ENCODE results near the gene MED26. TPM values are rescaled to one million over a fixed set of nuclear protein-coding genes. Genes with fewer than 3 reads are reported as not detected.
A peak's percentile ranks its signal among the peaks of the same experiment; 100 is the strongest.

Gene MED26
- total RNA-seq, 2 donors from 2014 or later = 24.1 TPM

DNA sequence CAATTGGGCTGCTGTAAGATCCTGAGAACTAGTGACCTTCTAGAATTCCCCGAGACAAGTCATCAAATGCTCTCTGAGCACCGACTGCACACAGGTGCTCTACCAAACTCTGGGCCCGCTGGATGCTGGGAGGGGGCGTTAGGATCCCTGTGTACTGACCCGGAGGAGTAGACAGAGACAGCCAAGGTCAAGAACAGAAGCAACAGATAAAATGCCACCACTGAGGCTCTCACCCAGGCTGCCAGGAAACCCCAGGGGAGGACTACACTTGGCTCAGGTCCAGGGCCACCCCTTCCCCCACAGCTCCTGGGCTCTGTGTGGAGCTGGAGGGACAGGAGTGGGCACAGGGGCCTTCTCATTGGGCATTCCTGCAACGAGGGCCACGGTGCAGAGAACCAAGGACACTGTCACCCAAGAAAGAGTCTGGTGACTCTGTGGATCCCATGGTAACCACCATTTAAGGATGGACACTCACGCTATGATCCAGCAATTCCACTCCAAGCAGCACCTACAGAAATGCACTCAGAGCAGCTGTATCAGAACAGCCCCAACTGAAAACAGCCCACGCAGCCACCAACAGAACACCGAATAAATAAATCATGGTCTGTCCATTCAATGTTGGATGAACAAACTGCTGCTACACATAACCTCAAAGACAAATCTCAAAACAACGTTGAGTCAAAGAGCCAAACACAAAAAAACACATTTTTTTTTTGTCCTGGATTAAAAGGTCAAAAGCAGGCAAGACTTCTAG is 39.0 kb downstream of the MED26 start:
- H3K9me3 Mint-ChIP-seq = no peaks in the 10 kb centered on the region
- peak overlapping the region; percentile 77 to 94 for H3K27ac Mint-ChIP-seq
- peaks cover 0 to 7% of the 10 kb centered on the region in 2 donors for H3K36me3 Mint-ChIP-seq
- ATAC-seq (no peak), DNase-seq (ENCODE audit: low spot score in 2 of 2) (no peak)

- DNase-seq (ENCODE audit: low spot score in 2 of 2) (peak; percentile 58 to 78), ATAC-seq (peak; percentile 63 to 68)
- peaks cover 0 to 7% of the 10 kb centered on the region in 2 donors for H3K36me3 Mint-ChIP-seq
- peak overlapping the region; percentile 77 to 94 for H3K27ac Mint-ChIP-seq
- no peaks in the 10 kb centered on the region for H3K9me3 Mint-ChIP-seq
These were observed 39.9 kb downstream of the MED26 start for GRCh38 chr19:16587833-16588823.

GRCh38 chr19:16586991-16587832 is 40.8 kb downstream of the MED26 start:
- peaks cover 0 to 7% of the 10 kb centered on the region in 2 donors for H3K36me3 Mint-ChIP-seq
- peak overlapping the region; percentile 83 to 94 for H3K27ac Mint-ChIP-seq
- peak; percentile 10 to 32 for ATAC-seq
- peak; percentile 47 to 77 for DNase-seq (ENCODE audit: low spot score in 2 of 2)
- H3K9me3 Mint-ChIP-seq = no peaks in the 10 kb centered on the region

DNA sequence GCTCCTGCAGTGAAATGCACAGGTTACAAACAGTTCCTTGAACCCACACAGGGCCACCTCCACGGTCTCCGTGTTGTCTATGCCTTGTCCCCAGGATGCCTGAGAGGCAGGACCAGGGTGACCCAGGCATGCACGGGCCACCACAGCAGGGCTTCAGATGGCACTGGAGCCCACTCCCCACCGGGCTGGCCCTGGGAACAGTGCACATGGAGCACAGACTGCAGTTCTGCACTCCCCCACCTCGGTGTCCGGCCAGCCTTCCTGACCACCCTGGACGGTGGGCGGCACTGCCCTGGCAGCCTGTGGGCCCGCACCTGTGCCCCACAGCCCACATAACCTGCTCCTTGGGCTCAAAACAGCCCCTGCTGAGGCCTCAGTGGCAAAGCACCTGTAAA is 41.5 kb downstream of the MED26 start:
- H3K36me3 Mint-ChIP-seq = peaks cover 0 to 7% of the 10 kb centered on the region in 2 donors
- ATAC-seq = no peak
- no peak for DNase-seq (ENCODE audit: low spot score in 2 of 2)
- H3K9me3 Mint-ChIP-seq = no peaks in the 10 kb centered on the region
- H3K27ac Mint-ChIP-seq = peak overlapping the region; percentile 83 to 94

DNA sequence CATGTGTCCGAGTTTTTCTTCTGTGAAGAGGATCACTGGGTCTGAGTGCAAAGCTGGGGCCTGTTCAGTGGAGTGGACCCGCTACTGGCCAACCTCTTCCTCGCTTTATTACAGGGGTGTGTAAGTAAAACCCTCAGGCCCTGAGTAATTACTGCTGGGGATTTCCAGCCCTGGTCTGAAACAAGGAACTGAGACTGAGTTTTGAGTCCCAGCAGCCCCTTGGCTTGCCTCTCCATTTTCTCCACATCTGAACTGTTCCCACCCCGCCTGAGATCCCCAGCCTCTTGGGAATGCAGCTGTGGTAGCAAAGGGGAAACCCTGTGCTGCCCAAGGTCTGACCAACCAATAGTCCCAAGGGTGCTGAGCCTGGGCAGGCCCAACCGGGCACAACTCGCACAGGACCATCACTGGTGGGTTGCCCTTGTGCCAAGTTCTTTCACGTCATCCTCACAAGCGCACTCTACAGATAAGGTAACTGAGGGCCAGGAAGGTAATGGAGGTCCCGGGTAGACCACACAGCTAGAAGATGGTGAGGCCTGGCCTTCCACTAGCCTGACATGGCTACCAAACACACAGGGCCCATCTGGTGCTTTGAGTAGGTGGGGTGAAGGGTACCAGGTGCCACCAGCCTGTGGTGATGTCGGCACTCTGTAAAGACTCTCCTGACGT is 42.1 kb downstream of the MED26 start:
- peak in 1 of 2 donors; percentile 79 for DNase-seq (ENCODE audit: low spot score in 2 of 2)

DNA sequence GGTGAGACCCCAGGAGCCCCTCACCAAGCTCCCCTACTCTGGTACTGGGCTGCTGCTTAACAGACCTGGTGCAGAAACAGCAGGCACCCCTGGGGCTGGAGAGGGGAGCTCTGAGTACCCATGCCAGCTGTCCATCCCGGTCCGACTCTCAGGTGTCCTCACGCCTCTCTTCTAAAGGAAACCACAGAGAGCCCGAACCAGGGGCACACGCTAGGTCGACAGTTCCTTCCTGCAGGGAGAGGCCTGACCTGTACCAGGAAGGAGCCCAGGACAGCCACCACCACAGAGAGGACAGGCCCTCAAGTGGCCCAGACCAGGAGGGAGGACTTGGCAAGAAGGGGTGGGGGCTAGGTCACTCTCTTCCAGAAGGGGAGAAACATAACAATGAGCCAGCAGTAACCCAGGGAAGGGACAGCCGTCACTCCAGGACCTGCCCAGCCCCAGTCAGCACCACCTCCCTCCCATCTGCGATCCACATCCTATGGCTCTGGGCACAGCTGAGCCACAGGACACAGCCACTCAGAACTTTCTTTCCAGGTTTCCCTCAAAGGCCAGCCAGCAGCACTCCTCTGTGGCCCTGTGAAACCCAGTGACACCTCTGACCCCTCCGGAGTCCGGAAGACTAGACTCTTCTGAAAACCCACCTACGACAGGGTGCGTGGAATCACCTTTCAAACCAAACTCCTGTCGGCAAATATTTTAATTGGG is 42.8 kb downstream of the MED26 start:
- no peak for DNase-seq (ENCODE audit: low spot score in 2 of 2)
- Mint-ChIP-seq H3K36me3 (peaks cover 0 to 7% of the 10 kb centered on the region in 2 donors), H3K27ac (peak overlapping the region; percentile 83 to 94), H3K9me3 (no peaks in the 10 kb centered on the region)
- ATAC-seq = no peak

More for the DNA sequence above, 42.1 kb downstream of the MED26 start:
- ATAC-seq = peak; percentile 19 to 39
- Mint-ChIP-seq H3K27ac (peak overlapping the region; percentile 83 to 94), H3K9me3 (no peaks in the 10 kb centered on the region), H3K36me3 (peaks cover 0 to 7% of the 10 kb centered on the region in 2 donors)

DNA sequence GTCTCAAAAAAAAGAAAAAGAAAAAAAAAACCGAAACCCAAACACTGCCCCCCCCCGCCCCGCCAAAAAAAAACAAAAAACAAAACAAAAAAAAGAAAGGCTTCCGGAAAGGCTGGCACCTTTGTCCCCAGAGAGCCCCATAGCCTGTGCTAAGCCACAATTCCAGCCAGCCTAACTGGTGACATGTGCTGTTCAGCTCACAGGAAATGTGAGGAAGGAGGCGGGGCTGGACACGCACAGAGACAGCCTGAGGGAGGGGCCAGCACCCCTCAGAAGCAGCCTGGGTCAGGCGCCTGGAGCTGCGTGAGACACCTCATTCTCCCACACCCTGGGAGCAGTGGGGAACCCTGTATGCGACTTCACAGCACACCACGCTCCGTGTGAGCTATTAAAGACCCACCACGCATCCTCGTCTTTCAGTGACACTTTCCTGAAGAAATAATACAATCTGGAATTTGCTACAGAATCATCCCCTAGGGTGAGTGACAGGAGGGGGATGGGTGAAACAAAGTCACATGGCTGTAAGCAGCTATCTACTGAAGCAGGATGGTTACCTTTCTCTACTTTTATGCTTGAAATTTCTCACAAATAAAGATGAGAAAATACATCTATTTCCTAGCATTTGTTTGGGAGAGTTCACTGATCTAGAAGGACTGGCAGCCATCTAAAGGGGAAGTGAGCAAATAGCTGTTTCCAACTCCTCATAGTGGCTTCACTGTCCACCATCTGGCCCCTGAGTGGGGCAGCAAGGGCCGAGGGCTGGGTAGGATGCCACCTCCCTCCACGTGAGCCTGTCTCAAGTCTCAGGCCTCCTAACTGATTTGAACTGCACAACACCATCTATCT is 43.5 kb downstream of the MED26 start:
- DNase-seq (ENCODE audit: low spot score in 2 of 2) (peak; percentile 84 to 90), ATAC-seq (peak; percentile 71 to 84)
- Mint-ChIP-seq H3K27ac (peak overlapping the region; percentile 87 to 94), H3K9me3 (no peaks in the 10 kb centered on the region), H3K36me3 (peaks cover 0 to 7% of the 10 kb centered on the region in 2 donors)

GRCh38 chr19:16582486-16583261 is 45.3 kb downstream of the MED26 start:
- DNase-seq (ENCODE audit: low spot score in 2 of 2) (no peak), ATAC-seq (no peak)
- Mint-ChIP-seq H3K36me3 (peaks cover 0 to 7% of the 10 kb centered on the region in 2 donors), H3K9me3 (no peaks in the 10 kb centered on the region), H3K27ac (peak overlapping the region; percentile 74 to 94)

- DNase-seq (ENCODE audit: low spot score in 2 of 2) (no peak), ATAC-seq (no peak)
- Mint-ChIP-seq H3K27ac (peak overlapping the region in 1 of 2 donors; percentile 82), H3K36me3 (peaks cover 0 to 7% of the 10 kb centered on the region in 2 donors), H3K9me3 (no peaks in the 10 kb centered on the region)
These were observed 46.0 kb downstream of the MED26 start for GRCh38 chr19:16581971-16582343.

DNA sequence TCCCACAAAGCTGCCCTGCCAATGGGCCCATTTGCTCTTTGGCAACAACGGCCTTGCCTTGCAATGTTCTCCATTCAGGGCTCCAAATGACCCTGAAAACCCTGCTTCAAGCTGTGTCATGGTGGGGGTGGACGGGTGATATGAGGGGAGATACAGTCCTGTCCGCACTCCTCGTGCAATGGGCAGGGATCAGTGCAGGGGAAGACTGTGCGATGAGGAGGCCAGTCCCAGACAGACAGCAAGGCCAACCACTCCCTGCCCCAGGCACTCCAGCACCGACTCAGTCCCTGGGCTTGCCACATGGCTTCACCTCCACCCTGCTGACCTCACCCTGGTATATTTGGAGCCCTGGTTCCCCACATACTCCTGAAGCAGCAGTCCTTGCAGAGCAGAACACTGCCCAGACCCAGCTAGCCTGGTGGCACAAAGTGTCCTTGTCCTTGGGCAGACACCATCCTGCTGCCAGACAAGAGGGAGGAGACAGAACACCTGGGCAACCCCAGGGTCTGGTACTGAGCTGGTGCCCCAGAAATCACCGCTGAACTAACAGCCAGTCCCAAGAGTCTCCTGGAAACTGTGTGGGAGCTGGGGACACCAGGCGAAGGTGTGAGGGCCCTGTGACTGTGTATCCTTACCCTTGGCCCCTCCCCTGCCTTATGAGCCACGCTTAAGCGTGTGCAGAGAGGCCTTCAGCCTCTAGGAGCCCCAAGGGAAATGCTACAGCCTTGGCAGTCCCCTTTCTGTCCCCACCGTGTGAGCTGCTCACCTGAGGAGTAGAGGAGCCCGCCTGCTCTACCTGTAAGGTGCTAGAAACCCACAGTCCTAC is 46.6 kb downstream of the MED26 start:
- H3K9me3 Mint-ChIP-seq = no peaks in the 10 kb centered on the region
- ATAC-seq (no peak), DNase-seq (ENCODE audit: low spot score in 2 of 2) (no peak)
- peaks cover 0 to 7% of the 10 kb centered on the region in 2 donors for H3K36me3 Mint-ChIP-seq
- peak overlapping the region; percentile 23 to 82 for H3K27ac Mint-ChIP-seq

DNA sequence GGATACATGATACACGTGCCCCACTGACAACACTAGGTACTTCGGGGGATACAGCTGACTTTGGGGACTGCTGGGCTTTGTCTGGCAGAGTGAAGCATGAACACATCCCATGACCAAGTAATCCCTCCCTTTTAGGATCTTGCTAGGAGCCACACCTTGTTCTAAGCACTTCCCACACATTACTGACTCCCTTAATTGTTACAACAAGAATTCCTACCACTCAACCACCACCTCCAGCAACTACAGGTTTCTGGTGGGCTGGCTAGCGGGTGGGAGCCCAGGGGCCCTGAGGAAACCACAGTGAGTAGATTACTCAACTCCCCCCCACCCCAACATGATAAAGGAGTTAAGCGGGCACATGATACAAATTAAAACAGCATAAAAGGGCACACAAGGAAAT is 48.6 kb downstream of the MED26 start:
- peak overlapping the region in 1 of 2 donors; percentile 87 for H3K27ac Mint-ChIP-seq
- DNase-seq (ENCODE audit: low spot score in 2 of 2) (no peak), ATAC-seq (no peak)
- peaks cover 5 to 6% of the 10 kb centered on the region in 2 donors for H3K36me3 Mint-ChIP-seq
- H3K9me3 Mint-ChIP-seq = no peaks in the 10 kb centered on the region

- no peak for ATAC-seq
- Mint-ChIP-seq H3K36me3 (peaks cover 14 to 15% of the 10 kb centered on the region in 2 donors), H3K9me3 (no peaks in the 10 kb centered on the region), H3K27ac (peak overlapping the region in 1 of 2 donors; percentile 30)
- no peak for DNase-seq (ENCODE audit: low spot score in 2 of 2)
These were observed 50.4 kb downstream of the MED26 start for GRCh38 chr19:16577531-16577985.
